ENCODE results near the gene SNTA1. TPM values are rescaled to one million over a fixed set of nuclear protein-coding genes. Genes with fewer than 3 reads are reported as not detected.

SNTA1 gene
- total RNA-seq, 1 donor from 2014 or later, result 7.1 TPM

GRCh38 chr20:33474097-33474873 is 30.7 kb upstream of the SNTA1 start:
- Histone ChIP-seq H3K9me3 (ENCODE audit: insufficient read depth, low read depth, low read length) (no peaks in the 10 kb centered on the region), H3K9ac (ENCODE audit: low read length) (no peak overlapping the region), H2AFZ (ENCODE audit: low read depth, low read length) (no peak overlapping the region), H3K4me3 (ENCODE audit: insufficient read depth, low read depth, low read length) (no peak overlapping the region), H4K20me1 (ENCODE audit: insufficient read depth, low read length) (no peaks in the 10 kb centered on the region), H3K4me2 (ENCODE audit: low read length) (no peak overlapping the region), H3K27ac (ENCODE audit: low read depth, low read length) (no peak overlapping the region), H3K27me3 (ENCODE audit: insufficient read depth, low read length) (peaks cover 26% of the 10 kb centered on the region), H3K4me1 (ENCODE audit: insufficient read depth, low read length) (no peaks in the 10 kb centered on the region), H3K79me2 (ENCODE audit: insufficient read depth, low read length) (no peaks in the 10 kb centered on the region), H3K36me3 (ENCODE audit: insufficient read depth, low read length) (no peaks in the 10 kb centered on the region)
- H3K27ac Mint-ChIP-seq (ENCODE audit: unreplicated experiment), result no peak overlapping the region
- H3K27me3 Mint-ChIP-seq (ENCODE audit: low read depth, unreplicated experiment), result peaks cover 30% of the 10 kb centered on the region
- TF ChIP-seq, protein P1, sequence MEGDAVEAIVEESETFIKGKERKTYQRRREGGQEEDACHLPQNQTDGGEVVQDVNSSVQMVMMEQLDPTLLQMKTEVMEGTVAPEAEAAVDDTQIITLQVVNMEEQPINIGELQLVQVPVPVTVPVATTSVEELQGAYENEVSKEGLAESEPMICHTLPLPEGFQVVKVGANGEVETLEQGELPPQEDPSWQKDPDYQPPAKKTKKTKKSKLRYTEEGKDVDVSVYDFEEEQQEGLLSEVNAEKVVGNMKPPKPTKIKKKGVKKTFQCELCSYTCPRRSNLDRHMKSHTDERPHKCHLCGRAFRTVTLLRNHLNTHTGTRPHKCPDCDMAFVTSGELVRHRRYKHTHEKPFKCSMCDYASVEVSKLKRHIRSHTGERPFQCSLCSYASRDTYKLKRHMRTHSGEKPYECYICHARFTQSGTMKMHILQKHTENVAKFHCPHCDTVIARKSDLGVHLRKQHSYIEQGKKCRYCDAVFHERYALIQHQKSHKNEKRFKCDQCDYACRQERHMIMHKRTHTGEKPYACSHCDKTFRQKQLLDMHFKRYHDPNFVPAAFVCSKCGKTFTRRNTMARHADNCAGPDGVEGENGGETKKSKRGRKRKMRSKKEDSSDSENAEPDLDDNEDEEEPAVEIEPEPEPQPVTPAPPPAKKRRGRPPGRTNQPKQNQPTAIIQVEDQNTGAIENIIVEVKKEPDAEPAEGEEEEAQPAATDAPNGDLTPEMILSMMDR (IDR thresholded peaks at IDR 0.05; ENCODE audit: insufficient read depth, low read depth, low read length), result no peak
- TF ChIP-seq EZH2 (IDR thresholded peaks at IDR 0.05; ENCODE audit: insufficient read depth, low read length), result no peak
- FAIRE-seq, result no peak
- no peaks in the 10 kb centered on the region for H3K36me3 Mint-ChIP-seq (ENCODE audit: low read depth, unreplicated experiment)
- H3K9me3 Mint-ChIP-seq (ENCODE audit: unreplicated experiment), result no peaks in the 10 kb centered on the region
- H3K4me3 Mint-ChIP-seq (ENCODE audit: unreplicated experiment), result no peak overlapping the region
- DNase-seq (ENCODE audit: low read depth), result no peak
- no peaks in the 10 kb centered on the region for H3K4me1 Mint-ChIP-seq (ENCODE audit: low read depth, unreplicated experiment)

DNA sequence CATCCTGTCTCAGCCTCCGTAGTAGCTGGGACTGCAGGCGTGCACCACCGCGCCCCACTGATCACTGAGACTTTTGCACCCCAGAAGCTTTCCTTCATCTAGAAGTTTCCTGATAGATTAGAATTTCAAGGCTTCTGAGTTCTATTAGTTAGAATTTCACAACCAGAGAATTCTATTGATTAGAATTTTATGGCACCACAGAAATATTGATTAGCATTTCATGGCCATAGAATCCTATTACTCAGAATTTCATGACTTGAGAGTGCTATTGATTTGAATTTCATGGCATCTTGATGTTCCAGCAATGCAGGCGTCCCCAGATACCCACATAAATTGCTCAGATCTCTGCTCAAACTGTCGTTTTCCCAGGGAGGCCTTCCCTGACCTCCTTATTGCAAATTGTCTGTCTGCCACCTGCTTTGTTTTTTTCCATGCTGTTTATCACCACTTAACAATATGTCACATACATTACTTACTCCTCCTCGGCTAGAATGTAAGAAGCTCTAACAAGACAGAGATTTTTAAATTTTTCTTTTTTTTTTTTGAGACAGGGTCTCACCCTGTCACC is 29.4 kb upstream of the SNTA1 start:
- H3K27ac Mint-ChIP-seq (ENCODE audit: unreplicated experiment), result no peak overlapping the region
- Histone ChIP-seq H4K20me1 (ENCODE audit: insufficient read depth, low read length) (no peaks in the 10 kb centered on the region), H3K4me3 (ENCODE audit: insufficient read depth, low read depth, low read length) (no peak overlapping the region), H2AFZ (ENCODE audit: low read depth, low read length) (no peak overlapping the region), H3K9ac (ENCODE audit: low read length) (no peak overlapping the region), H3K79me2 (ENCODE audit: insufficient read depth, low read length) (no peaks in the 10 kb centered on the region), H3K36me3 (ENCODE audit: insufficient read depth, low read length) (no peaks in the 10 kb centered on the region), H3K27me3 (ENCODE audit: insufficient read depth, low read length) (peaks cover 26% of the 10 kb centered on the region), H3K4me1 (ENCODE audit: insufficient read depth, low read length) (no peaks in the 10 kb centered on the region), H3K4me2 (ENCODE audit: low read length) (no peak overlapping the region), H3K9me3 (ENCODE audit: insufficient read depth, low read depth, low read length) (no peaks in the 10 kb centered on the region), H3K27ac (ENCODE audit: low read depth, low read length) (no peak overlapping the region)
- no peaks in the 10 kb centered on the region for H3K36me3 Mint-ChIP-seq (ENCODE audit: low read depth, unreplicated experiment)
- no peaks in the 10 kb centered on the region for H3K9me3 Mint-ChIP-seq (ENCODE audit: unreplicated experiment)
- no peaks in the 10 kb centered on the region for H3K4me1 Mint-ChIP-seq (ENCODE audit: low read depth, unreplicated experiment)
- FAIRE-seq (no peak), DNase-seq (ENCODE audit: low read depth) (no peak)
- no peak overlapping the region for H3K4me3 Mint-ChIP-seq (ENCODE audit: unreplicated experiment)
- peaks cover 25% of the 10 kb centered on the region for H3K27me3 Mint-ChIP-seq (ENCODE audit: low read depth, unreplicated experiment)
- TF ChIP-seq, protein P1 (IDR thresholded peaks at IDR 0.05; ENCODE audit: insufficient read depth, low read depth, low read length), result no peak
- no peak for TF ChIP-seq EZH2 (IDR thresholded peaks at IDR 0.05; ENCODE audit: insufficient read depth, low read length)

DNA sequence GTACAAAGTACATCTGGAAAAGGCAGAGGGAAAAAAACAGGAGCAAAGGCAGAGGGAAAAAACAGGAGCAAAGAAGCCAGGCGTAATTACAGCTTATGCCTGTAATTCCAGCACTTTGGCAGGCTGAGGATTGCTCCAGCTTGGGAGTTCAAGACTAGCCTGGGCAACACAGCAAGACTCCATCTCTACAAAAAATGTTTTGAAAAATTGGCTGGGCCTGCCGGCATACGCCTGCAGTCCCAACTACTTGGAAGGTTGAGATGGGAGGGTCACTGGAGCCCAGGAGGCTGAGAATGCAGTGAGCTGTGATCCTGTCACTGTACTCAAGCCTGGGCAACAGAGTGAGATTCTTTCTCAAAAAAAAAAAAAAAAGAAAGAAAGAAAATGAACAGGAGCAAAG is 27.3 kb upstream of the SNTA1 start:
- TF ChIP-seq EZH2 (IDR thresholded peaks at IDR 0.05; ENCODE audit: insufficient read depth, low read length), result no peak
- TF ChIP-seq, protein P1 (IDR thresholded peaks at IDR 0.05; ENCODE audit: insufficient read depth, low read depth, low read length), result no peak
- no peak overlapping the region for H3K27ac ChIP-seq (ENCODE audit: low read depth, low read length)
- H3K9me3 ChIP-seq (ENCODE audit: insufficient read depth, low read depth, low read length), result no peaks in the 10 kb centered on the region
- Mint-ChIP-seq H3K27me3 (ENCODE audit: low read depth, unreplicated experiment) (peaks cover 14% of the 10 kb centered on the region), H3K4me1 (ENCODE audit: low read depth, unreplicated experiment) (no peaks in the 10 kb centered on the region), H3K36me3 (ENCODE audit: low read depth, unreplicated experiment) (no peaks in the 10 kb centered on the region), H3K4me3 (ENCODE audit: unreplicated experiment) (no peak overlapping the region), H3K9me3 (ENCODE audit: unreplicated experiment) (no peaks in the 10 kb centered on the region), H3K27ac (ENCODE audit: unreplicated experiment) (no peak overlapping the region)
- no peaks in the 10 kb centered on the region for H3K79me2 ChIP-seq (ENCODE audit: insufficient read depth, low read length)
- no peak overlapping the region for H3K4me2 ChIP-seq (ENCODE audit: low read length)
- H4K20me1 ChIP-seq (ENCODE audit: insufficient read depth, low read length), result no peaks in the 10 kb centered on the region
- H3K9ac ChIP-seq (ENCODE audit: low read length), result no peak overlapping the region
- H3K4me3 ChIP-seq (ENCODE audit: insufficient read depth, low read depth, low read length), result no peak overlapping the region
- no peaks in the 10 kb centered on the region for H3K4me1 ChIP-seq (ENCODE audit: insufficient read depth, low read length)
- no peaks in the 10 kb centered on the region for H3K36me3 ChIP-seq (ENCODE audit: insufficient read depth, low read length)
- DNase-seq (ENCODE audit: low read depth) (no peak), FAIRE-seq (no peak)
- H3K27me3 ChIP-seq (ENCODE audit: insufficient read depth, low read length), result peaks cover 22% of the 10 kb centered on the region
- H2AFZ ChIP-seq (ENCODE audit: low read depth, low read length), result no peak overlapping the region

All from astrocyte (in vitro differentiated cells and primary cell).